H1 (cell line): ENCODE results near the gene TDO2. TPM values are rescaled to one million over a fixed set of nuclear protein-coding genes. Genes with fewer than 3 reads are reported as not detected.

Experiments
- CTCF ChIP-seq, 3 experiments: IDR thresholded peaks; 1 replicate in 2 of 3; 2 replicates in 1 of 3; pipeline versions ENCODE4 v1.5.1 to v1.6.1; 2011; ENCODE audit warnings: low read length in 3 of 3, mild to moderate bottlenecking in 3 of 3, inconsistent platforms in 2 of 3, low read depth in 1 of 3, moderate library complexity in 1 of 3; ENCODE audit not compliant: insufficient read depth in 1 of 3; ENCODE audit errors: control extremely low read depth in 1 of 3
- SP2 ChIP-seq: IDR thresholded peaks from 2 replicates; pipeline ENCODE4 v1.6.1; 2012; ENCODE audit warnings: mild to moderate bottlenecking, low read length, inconsistent platforms
- polyA plus RNA-seq, 7 experiments: library from polyadenylated mRNA; depleted of rRNA in 3 of 7; stranded (reverse) in 5 of 7; unstranded in 2 of 7; fragments of >200 nt in 5 of 7; fragments of 200-250 nt in 2 of 7; gene quantifications; 1 replicate in 5 of 7; 2 replicates in 1 of 7; 4 replicates in 1 of 7; pipeline versions ENCODE4 v1.2.1 to v1.2.3, GENCODE V29; 2011 to 2013; ENCODE audit warnings: missing spikeins in 2 of 7, mixed read lengths in 2 of 7
- total RNA-seq: library from RNA; stranded (reverse); fragmentation: NEBNext Ultra II Directional; extraction: Animal tissue kit (Norgen Biotek cat#: 25700); gene quantifications from 2 replicates; pipeline ENCODE4 v1.2.1, GENCODE V29; 2021

TDO2 gene
- total and polyA plus RNA-seq, 2 of the 8 experiments (the other 6 are each of a cell fraction or from before 2014, with no cell fraction given): 0.03 TPM; not detected in 1

GRCh38 chr4:155921597-155921996 lies 18.1 kb downstream of the TDO2 start (continued):
- no peak for TF ChIP-seq SP2
- TF ChIP-seq CTCF (IDR thresholded peaks at IDR 0.05; ENCODE audit: control extremely low read depth in 1 of 3, insufficient read depth in 1 of 3, low read depth in 1 of 3, low read length in 3 of 3): no peak
